Tibial artery (tissue), 4 donors: ENCODE results near the gene GALNT17.

Source experiments
- DNase-seq, 2 donors: peaks; one replicate each; pipeline ENCODE4 v3.0.0-alpha.2; 2019
- H3K27ac ChIP-seq, 2 donors: fragments of 200-600 bp; sonication (generic) in 1 of 2; 1 replicate in 1 of 2; 2 replicates in 1 of 2; pipeline ENCODE4 v1.5.1; 2018 to 2019; ENCODE audit warnings: mild to moderate bottlenecking in 1 of 2
- H3K27me3 ChIP-seq, 2 donors: fragments of 200-600 bp; sonication (generic) in 1 of 2; one replicate each; pipeline versions ENCODE4 v1.5.1 to v1.6.0; 2016 to 2019
- H3K36me3 ChIP-seq, 3 donors: fragments of 200-600 bp; sonication (generic) in 2 of 3; one replicate each; pipeline ENCODE4 v1.5.1; 2016 to 2019; ENCODE audit warnings: mild to moderate bottlenecking in 2 of 3
- H3K4me1 ChIP-seq, 4 donors: fragments of 200-600 bp; sonication (generic) in 2 of 4; 1 replicate in 3 of 4; 2 replicates in 1 of 4; pipeline ENCODE4 v1.5.1; 2016 to 2019
- H3K4me3 ChIP-seq, 2 donors: fragments of 200-600 bp; sonication (generic) in 1 of 2; 1 replicate in 1 of 2; 2 replicates in 1 of 2; pipeline ENCODE4 v1.5.1; 2018 to 2019; ENCODE audit warnings: mild to moderate bottlenecking in 2 of 2
- H3K9me3 ChIP-seq, 3 donors: fragments of 200-600 bp; sonication (generic) in 1 of 3; one replicate each; pipeline ENCODE4 v1.5.1; 2016 to 2019
- intact Hi-C: fragments of 100-400 bp; cut with DNase I; formaldehyde crosslinking; loops from one replicate; pipeline ENCODE4 v1.15.0; 2023; ENCODE audit warnings: low total_unique reads
- TF ChIP-seq, protein P1 (sequence below), 2 experiments: fragments of 200-600 bp in 1 of 2; fragments of 450-650 bp in 1 of 2; IDR thresholded peaks; one replicate each; pipeline ENCODE4 v1.5.1; 2017 to 2019; ENCODE audit warnings: antibody characterized with exemption in 2 of 2, mild to moderate bottlenecking in 1 of 2, moderate library complexity in 1 of 2

GALNT17 gene

DNA sequence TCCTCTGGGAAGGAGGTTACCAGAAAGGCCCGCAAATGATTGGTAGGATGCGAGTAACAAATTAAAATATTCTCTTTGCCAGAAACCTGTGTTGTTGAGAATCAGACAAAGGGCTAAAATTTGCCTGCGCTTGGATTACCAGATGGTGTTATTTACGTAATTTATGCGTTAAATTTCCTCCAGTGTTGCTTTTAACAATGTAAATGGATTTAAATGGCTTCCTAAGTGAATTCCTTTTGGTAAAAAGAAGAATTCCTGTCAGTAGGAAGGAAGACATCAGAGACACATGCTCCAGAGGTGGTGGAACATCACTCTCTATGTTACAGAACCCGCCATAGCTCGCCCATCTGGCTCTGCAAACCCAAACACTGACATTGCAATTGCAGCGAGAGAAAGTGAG lies 520.6 kb downstream of the GALNT17 start:
- intact Hi-C loops = no loop called here

DNA sequence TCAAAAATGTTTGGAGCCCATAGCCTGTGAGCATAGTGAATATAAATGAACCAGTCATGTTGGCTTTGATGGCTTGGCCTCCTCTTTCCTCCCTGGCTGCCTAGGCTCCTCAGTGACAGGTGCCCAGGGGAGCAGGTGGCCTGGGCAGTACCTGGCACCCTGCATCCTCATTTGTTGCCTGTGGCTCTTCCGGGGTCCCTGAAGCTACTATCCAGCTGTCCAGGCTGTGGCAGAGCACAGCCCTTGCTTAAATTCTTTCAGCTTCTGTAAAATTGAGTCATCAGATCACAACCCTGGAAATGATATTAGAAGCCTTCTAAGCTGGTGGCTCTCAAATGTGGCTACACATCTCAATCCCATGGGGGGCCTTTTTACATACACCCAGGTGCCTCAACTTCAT lies 525.4 kb downstream of the GALNT17 start:
- TF ChIP-seq, protein P1, sequence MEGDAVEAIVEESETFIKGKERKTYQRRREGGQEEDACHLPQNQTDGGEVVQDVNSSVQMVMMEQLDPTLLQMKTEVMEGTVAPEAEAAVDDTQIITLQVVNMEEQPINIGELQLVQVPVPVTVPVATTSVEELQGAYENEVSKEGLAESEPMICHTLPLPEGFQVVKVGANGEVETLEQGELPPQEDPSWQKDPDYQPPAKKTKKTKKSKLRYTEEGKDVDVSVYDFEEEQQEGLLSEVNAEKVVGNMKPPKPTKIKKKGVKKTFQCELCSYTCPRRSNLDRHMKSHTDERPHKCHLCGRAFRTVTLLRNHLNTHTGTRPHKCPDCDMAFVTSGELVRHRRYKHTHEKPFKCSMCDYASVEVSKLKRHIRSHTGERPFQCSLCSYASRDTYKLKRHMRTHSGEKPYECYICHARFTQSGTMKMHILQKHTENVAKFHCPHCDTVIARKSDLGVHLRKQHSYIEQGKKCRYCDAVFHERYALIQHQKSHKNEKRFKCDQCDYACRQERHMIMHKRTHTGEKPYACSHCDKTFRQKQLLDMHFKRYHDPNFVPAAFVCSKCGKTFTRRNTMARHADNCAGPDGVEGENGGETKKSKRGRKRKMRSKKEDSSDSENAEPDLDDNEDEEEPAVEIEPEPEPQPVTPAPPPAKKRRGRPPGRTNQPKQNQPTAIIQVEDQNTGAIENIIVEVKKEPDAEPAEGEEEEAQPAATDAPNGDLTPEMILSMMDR (IDR thresholded peaks at IDR 0.05) = no peak
- intact Hi-C loops = no loop called here

More for the DNA sequence above, 520.6 kb downstream of the GALNT17 start:
- Histone ChIP-seq H3K27ac (no peak overlapping the region), H3K4me3 (no peak overlapping the region), H3K9me3 (peaks cover 0 to 16% (median 12%) of the 10 kb centered on the region in 3 donors), H3K36me3 (peaks cover 0 to 10% (median 9%) of the 10 kb centered on the region in 3 donors), H3K27me3 (no peaks in the 10 kb centered on the region), H3K4me1 (no peaks in the 10 kb centered on the region)
- TF ChIP-seq, protein P1 (IDR thresholded peaks at IDR 0.05) = no peak
- DNase-seq = no peak

DNA sequence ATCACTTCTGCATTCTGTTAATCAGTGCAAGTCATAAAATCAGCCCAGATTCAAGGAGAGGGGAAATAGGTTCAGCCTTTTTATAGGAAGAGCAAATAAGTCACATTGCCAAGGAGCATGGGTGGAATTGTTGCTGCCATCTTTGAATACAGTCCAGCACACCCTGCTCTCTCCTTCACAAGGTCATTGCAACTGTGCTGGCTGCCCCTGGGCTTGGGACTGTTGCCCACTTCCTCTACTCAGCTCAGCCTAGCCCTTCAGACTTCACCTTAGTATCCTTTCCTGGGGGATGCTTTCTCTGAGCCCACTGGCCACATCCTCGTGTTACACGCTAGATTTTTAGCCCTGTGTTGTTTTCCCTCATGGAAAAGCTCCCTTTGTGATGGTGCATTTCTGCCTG lies 527.7 kb downstream of the GALNT17 start:
- TF ChIP-seq, protein P1 (IDR thresholded peaks at IDR 0.05) = no peak
- intact Hi-C loops = no loop called here
- H3K4me1 ChIP-seq = no peaks in the 10 kb centered on the region
- no peak for DNase-seq
- no peaks in the 10 kb centered on the region for H3K36me3 ChIP-seq
- no peak overlapping the region for H3K27ac ChIP-seq
- H3K9me3 ChIP-seq = peaks cover 0 to 9% (median 0%) of the 10 kb centered on the region in 3 donors
- no peaks in the 10 kb centered on the region for H3K27me3 ChIP-seq
- H3K4me3 ChIP-seq = no peak overlapping the region

More for the DNA sequence above, 525.4 kb downstream of the GALNT17 start:
- H3K27me3 ChIP-seq = no peaks in the 10 kb centered on the region
- no peak overlapping the region for H3K27ac ChIP-seq
- H3K9me3 ChIP-seq = no peaks in the 10 kb centered on the region
- H3K4me3 ChIP-seq = no peak overlapping the region
- no peaks in the 10 kb centered on the region for H3K36me3 ChIP-seq
- H3K4me1 ChIP-seq = no peaks in the 10 kb centered on the region
- DNase-seq = no peak

DNA sequence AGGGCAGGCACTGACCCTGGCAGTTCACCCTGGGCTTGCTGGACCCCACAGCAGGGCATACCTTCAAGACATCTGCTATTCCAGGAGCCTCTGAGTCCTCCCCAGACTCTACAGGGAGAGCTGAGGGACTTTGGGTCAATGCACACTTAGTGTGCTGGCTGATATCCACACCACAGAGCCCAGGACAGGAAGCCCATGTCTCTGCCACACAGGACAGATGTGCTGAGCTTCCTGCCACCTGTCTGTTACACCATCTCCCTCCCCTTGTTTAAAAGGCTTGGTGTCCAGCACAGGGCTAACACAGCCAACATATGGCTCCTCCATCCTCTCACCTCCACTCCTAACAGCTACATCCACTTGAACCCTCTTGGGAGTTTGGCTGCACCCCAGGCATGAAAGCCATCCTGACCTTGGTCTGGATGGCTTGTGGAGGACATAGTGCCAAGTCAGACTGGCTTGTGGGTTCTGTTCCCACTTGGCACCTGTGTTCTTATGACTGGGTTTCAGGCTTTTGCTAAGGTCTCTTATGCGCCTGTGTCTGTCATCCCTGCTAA lies 529.8 kb downstream of the GALNT17 start:
- Histone ChIP-seq H3K27ac (no peak overlapping the region), H3K4me3 (no peak overlapping the region), H3K27me3 (no peaks in the 10 kb centered on the region), H3K36me3 (no peaks in the 10 kb centered on the region), H3K9me3 (peaks cover 0 to 14% (median 0%) of the 10 kb centered on the region in 3 donors), H3K4me1 (no peaks in the 10 kb centered on the region)
- DNase-seq = no peak
- TF ChIP-seq, protein P1 (IDR thresholded peaks at IDR 0.05) = no peak
- intact Hi-C loops = no loop called here

DNA sequence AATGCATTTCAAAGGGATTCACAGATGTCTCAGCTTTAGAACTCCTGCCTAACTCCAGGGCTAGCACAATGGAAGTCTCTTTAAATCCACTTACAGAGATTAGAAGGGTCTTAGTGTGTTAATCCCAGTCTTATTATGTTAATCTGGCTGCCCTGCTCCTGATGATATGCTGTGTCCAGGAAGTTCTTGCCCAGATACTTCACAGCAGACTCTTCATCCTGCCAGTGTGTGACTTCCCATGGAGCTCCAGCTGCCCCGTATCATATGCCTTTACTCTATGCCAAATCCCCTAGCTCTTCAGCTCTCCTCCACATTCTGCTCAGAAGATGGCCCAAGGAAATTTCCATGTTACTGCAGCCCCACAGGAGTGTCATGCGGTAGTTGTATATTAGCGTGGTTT lies 533.8 kb downstream of the GALNT17 start:
- DNase-seq = no peak
- peaks cover 0 to 14% (median 0%) of the 10 kb centered on the region in 3 donors for H3K9me3 ChIP-seq
- no peak overlapping the region for H3K4me3 ChIP-seq
- H3K4me1 ChIP-seq = no peaks in the 10 kb centered on the region
- H3K36me3 ChIP-seq = no peaks in the 10 kb centered on the region
- TF ChIP-seq, protein P1 (IDR thresholded peaks at IDR 0.05) = no peak
- no peaks in the 10 kb centered on the region for H3K27me3 ChIP-seq
- intact Hi-C loops = no loop called here
- H3K27ac ChIP-seq = no peak overlapping the region

DNA sequence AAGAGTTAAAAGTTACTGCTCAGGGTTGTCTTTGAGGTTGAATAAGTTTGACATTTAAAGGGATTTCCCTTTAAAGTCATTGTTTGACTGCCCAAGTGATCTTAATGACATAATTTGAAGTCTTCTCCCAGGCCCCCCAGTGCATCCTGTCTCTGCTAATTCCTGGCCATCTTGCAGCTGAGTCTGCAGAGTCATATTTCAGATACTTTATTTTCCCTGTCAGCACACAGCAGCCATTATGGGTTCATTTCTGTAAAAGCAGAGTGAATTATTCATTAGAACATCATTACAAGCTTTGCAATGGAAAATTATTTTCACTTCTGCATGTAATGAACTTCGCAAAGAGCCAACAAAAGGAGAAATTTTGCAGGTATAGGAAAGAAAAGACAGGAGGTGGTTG lies 536.6 kb downstream of the GALNT17 start:
- H3K27ac ChIP-seq = no peak overlapping the region
- no peaks in the 10 kb centered on the region for H3K36me3 ChIP-seq
- TF ChIP-seq, protein P1 (IDR thresholded peaks at IDR 0.05) = no peak
- DNase-seq = no peak
- peaks cover 0 to 10% (median 0%) of the 10 kb centered on the region in 3 donors for H3K9me3 ChIP-seq
- no peaks in the 10 kb centered on the region for H3K27me3 ChIP-seq
- H3K4me1 ChIP-seq = no peaks in the 10 kb centered on the region
- H3K4me3 ChIP-seq = no peak overlapping the region
- intact Hi-C loops = no loop called here
